GM21360 (cell line): Measurements from ENCODE around the gene DTX3L.

Experiments used
- ATAC-seq: cut with Tn5 transposase; IDR thresholded peaks from one replicate; pipeline ENCODE4 v1.9.1; 2021; ENCODE audit warnings: mild to moderate bottlenecking, moderate library complexity; ENCODE audit not compliant: unreplicated experiment

DTX3L gene

DNA sequence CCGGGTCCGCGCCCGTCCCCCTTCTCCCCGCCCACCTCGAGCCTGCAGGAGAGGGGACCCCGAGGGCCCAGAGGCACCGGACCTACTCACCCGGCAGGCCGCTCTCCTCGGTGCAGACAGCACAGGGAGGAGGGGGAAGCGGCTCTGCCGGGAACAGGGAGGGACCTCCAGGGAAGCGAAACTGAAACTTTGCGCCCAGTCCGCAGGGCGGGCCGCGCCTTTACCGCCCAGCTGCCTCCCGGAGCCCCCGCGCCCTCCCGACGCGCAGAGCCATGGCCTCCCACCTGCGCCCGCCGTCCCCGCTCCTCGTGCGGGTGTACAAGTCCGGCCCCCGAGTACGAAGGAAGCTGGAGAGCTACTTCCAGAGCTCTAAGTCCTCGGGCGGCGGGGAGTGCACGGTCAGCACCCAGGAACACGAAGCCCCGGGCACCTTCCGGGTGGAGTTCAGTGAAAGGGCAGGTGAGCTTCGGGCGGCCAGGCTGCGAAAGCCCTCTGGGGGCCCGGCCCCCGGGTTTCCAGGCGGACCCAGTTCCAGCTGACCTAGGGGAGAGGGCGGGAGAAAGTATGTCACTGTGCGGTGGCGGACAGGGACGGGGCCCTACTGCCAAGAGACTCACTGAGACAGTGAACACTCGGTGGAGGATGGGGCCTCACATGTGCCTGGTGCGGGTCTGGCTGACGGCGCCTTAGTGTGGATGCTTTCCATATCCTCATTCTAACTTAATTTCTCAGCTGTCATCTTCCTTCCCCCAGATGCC is at the start of gene DTX3L, which contains the start of gene PARP9:
Gene DTX3L (plus strand): TSS at position 184 of the 758 bp plus-strand sequence. CDS start 89 bp downstream, at position 273.
Gene PARP9 (minus strand): TSS at position 146 of the 758 bp plus-strand sequence. CDS start 4,680 bp downstream, outside the sequence.
- peak; percentile 65 for ATAC-seq

DNA sequence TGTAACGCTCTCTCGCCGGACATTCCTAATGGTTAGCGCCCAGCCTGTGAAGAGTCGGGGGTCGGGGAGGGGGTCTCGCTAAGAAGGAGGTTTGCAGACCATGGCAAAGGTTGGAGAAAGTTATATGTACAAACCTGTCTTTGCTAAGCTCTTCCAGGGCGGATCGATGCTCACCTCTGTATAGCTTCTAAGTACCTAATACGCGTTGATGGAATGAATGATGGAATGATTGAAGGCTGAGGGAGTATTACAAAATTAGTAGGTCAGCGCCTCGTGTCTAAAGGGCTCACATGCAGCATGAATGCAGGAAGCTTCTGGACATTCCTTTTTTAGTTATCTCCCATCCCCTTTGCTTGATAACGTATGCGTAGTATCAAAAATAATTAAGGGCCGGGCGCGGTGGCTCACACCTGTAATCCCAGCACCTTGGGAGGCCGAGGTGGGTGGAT is 49.1 kb upstream of the DTX3L start:
- no peak for ATAC-seq

DNA sequence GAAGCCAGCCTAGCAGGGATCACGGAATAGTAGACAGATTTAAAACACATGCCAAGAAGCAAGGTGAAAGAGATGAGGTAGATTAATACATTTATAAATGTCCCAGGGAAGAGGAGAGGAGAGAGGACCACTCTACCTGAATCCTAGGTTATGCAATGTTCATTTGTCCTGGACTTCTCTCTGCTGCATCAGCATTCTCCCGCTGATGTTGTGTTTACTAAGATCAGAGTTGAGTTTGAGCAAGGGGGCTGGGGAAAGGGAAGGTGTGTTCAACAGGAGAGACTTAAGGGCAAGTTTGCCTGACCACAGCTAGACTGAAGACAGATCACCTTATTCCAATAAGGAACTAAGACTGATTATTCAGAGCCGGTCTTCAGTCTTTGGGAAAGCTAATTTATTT is 48.3 kb upstream of the DTX3L start:
- ATAC-seq = no peak

DNA sequence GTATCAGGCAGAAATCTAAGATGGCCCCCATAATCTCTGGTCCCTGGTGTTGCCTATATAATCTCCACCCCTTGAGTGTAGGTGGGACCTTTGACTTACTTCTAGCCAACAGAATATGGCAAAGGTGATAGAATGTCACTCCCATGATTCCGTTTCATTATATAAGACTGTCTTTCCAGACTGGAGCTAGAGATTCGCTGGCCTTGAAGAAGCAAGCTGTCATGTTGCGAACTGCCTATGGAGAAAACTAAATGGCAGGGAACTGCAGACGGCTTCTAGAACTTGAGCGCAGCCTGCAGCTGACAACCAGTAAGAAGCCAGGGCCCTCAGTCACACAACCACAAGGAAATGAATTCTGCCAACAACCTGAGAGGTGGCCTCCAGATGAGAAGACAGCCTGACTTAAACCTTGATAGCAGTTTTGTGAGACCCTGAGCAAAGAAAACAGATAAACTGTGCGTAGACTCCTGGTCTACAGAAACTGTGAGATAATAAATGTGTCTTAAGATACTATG is 47.2 kb upstream of the DTX3L start:
- no peak for ATAC-seq

DNA sequence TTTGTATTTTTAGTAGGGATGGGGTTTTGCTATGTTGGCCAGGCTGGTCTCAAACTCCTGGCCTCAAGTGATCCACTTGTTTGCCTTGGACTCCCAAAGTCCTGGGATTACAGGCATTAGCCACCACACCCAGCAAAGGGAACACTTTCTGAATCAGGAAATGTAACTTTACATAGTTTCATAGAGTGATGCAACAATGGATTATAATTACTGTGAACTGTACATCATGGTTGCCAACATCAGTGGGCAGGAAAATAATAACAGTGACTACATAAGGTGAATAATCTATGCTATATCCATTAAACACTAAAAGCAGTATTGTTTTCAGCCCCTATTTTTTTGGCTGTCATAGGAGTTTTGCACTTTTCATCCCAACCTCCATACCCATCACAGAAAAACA is 44.4 kb upstream of the DTX3L start:
- ATAC-seq = no peak

DNA sequence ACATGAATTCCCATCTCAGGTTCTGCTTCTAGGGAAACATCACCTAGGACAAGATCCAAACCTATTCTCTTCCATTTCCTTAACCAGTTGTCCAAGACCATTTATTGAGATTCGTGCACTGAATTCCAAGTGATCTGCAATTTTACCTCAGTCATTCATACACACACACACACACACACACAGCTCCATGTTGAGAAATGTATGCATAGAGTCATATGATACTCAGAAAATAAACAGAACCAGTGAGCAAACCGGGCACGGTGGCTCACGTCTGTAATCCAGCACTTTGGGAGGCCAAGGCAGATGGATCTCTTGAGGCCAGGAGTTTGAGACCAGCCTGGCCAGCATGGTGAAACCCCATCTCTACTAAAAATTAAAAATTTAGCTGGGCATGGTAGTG is 43.3 kb upstream of the DTX3L start:
- ATAC-seq = no peak

DNA sequence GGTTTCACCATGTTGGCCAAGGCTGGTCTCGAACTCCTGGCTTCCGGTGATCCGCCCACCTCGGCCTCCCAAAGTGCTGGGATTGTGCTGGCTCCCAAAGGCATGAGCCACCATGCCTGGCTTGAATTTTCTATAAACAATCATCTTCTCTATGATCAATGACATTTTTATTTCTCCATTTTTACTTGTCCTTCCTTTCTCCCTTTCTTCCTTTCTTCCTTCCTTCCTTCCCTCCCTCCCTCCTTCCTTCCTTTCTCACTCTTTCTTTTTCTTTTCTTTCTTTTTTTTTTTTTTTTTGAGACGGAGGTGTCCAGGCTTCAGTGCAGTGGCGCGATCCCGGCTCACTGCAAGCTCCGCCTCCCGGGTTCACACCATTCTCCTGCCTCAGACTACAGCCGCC is 40.8 kb upstream of the DTX3L start:
- ATAC-seq = no peak

DNA sequence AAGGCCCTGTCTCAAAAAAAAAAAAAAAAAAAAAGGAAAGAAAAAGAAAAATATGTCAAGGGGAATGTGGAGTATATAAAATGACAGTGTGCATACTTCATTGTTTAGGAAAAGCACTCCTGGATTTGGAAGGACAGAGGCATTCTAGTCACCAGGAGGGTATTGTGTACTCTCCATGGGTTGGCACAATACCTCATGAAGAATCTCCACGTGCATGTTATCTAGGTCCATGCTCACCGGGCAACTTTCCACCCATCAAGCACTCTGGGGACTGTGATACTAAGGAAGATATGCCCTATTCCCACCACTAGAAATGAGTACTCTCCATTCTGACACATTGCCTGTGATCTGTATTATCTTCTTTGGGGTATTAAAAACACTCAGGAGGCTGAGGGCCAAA is 34.0 kb upstream of the DTX3L start:
- no peak for ATAC-seq

DNA sequence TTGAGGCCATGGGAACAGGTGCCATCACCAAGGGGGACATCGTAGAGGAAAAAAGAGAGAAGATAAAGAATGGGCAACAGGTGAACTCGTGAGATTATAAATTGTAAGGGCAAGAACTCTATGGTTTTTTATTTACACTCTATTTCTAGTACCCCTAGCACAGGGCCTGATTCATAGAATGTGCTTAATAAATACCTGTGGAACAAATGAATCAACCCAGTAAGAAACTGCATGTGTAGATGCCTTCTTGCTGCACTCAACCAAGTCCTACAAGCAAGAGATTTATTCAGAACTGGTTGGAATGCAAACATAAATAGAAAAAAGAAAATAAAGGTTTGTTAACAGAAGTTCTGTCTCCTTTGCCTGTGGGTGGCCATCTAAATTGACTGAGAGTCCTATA is 30.7 kb upstream of the DTX3L start:
- ATAC-seq = no peak

DNA sequence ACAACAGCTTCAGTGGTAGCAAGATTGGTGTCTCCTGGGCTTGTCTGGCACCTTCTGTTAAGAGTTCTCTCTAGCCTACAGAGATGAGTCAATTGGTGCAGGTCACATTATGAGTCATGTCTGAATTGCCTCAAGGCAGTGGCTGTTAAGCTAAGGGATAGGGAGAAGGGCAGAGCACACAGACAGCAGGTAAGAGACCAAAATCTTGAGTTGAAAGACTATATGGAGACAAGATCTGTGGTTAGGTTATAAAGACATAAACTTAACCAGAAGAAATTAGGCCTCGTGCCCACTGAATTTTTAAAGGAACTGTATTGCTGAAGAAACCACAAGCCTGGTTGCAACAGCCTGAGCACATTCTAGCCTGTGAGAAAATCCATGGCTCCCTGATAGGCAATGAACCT is 30.2 kb upstream of the DTX3L start:
- ATAC-seq = peak; percentile 100

DNA sequence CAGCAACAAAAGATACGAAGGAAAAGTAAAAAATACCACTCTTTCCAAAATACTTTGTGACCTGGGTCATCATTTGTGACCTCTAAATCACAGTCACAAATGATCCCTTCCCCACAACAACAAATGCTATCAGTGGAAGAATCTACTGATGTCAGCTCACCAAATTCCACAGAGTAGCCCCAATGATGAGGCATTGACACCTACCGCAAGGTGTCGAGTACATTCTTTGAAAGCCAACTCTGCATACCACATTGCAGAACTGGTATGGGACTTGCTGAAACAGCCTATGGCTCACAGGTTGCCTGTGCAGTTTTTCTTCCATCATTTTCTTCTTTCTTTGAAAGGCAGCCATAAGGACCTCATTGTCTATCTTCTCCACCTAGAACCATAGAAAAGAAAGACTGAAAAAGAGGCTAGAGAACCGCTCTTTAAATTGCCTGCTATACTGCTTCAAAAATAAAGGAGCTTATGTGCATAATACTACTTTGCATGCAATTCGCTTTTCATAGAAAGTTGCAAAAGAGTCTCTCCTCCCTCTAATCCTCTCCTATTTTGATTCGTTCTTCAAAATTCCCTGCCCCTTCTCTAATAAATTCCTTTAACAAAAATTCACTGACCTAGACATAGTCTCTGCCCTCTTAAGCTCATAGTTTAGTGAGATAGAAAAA is 28.0 kb upstream of the DTX3L start:
- ATAC-seq = no peak

DNA sequence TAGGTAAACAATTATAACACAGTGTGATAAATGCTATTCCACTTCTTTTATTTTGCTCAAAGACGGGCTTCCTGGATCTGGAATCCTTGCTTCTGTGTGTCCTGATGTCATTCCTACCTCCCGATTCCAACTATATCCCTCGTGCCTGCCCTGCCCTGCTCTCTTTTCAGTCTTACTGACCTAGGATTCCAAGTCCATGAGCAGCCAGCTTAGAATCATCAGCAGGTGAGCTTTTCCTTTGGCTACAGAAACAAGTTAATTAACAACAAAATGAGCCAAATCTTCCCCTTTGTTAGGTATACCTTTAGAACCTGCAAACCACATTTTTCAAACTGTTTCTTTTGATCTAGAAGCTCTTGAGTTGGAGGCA is 27.5 kb upstream of the DTX3L start:
- no peak for ATAC-seq

DNA sequence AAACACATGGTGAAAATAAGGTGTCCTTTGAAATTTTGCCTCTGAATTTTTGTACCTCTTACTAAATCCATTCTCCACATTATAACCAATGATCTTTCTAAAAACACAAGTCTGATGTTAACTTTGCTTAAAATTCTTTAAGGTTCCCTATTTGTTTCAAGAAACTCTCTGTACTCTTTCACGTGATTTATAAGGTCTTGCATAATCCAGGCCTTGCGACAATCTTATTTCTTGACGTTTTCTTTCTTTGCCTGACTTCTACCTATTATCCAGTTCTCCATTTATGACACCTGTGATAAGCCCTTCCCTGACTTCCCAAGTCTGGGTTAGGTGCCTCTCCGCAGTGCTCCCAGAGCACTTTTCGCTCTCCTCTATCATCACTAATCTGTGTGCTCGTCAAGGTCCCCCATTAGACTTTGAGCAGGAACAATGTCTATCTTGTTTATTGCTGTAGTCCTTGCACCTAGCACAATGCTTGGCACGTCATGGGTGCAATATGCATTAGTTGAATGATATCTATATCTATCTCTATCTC is 25.1 kb upstream of the DTX3L start:
- ATAC-seq = no peak

DNA sequence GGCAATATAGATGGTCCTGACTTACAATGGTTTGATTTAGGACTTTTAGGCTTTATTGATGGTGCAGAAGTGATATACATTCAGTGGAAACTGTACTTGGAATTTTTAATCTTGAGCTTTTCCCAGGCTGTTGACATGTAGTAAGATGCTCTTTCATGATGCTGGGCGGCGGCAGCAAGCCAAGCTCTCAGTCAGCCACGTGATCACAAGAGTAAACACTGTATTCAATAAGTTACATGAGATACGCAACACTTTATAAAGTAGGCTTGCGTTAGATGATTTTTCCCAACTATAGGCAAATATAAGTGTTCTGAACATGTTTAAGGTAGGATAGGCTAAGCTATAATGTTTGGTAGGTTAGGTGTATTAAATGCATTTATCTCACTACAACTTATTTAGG is 18.0 kb upstream of the DTX3L start:
- ATAC-seq = no peak

DNA sequence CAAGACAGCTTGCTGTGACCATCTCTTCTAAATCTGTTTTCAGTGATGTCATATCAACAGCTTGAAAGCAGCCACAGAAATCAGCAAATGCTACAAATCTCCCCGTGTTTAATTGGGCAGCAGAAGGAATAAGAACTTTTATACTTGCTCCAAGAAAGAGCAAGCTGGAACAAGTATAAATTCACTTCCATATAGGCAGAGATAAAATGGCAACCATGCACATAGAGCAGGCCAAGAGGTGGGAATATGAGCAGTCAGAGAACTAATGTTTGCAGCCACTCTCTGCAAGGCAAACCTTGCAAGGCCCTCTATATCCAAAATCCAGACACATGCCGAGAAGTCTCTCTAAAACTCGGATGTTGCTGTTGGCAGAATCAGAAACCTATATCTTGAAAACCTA is 16.1 kb upstream of the DTX3L start:
- no peak for ATAC-seq

DNA sequence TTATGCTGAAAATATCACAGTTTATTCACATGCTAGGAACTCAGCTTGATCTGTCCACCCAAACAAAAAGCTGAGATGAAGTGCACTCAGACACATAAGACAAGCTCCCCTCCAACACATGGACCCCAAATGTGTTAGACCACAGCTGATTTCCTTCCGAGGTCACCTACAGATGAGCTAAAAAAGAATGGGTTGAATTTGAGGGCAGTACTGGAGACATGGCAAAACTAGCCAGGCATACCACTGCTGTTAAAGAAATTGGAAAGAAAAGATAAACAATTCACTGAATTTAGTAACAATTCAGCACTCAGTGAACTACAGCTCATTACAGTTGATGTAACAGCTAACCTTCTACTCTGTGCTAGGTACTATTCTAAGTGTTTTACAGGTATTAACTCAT is 15.5 kb upstream of the DTX3L start:
- no peak for ATAC-seq

DNA sequence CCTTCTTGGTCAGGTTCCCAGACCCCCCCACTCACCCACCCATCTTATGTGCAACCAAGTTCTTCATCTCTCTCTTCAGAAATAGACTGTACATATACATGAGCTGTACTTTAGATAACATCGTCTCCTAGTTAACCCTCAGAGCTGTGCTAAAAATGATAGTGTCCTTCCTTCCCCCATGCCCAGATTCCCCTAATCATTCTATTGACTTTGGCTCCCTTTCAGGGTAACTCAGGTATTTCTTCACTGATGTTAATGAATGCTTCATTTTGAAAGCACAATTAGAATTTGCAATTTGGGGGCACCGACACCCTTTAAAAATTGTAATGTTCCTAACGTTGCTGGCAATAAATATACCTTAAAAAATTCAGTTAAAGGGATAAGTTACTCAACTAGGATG is 11.0 kb upstream of the DTX3L start:
- no peak for ATAC-seq

DNA sequence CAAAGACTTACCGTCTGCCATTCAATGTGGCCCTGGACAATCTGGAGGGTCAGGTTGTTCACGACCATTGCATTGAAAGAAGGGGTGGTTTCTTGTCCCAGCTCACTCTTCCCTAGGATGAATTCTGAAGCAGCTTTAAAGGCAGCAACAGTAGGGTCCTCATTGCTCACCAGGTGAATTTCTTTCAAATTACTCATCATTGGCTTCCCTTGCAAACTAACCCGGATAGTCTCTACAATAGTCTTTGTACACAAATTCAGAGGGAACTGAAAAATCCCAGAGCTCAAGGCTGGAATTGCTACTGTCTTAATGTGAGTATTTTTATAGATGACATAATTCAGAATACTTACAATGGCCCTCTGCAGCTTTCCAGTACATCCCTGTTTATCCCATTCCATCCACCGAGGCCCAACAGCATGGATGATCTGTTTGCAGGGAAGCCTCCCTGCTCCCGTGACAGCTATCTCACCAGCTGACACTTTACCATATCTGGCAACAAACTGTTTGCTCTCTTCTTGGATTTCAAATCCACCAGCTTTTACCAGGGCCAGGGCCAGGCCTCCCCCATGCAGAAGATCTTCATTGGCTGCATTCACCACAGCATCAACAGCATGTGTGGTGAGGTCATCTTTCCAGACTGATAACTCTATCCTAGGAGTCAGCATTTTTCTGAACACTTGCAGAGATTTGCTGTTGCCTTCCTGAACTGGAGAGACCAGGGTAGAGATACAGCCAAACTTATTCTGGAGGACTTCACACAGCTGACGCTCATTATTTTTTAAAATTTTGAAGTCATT is 8.7 kb upstream of the DTX3L start:
- no peak for ATAC-seq

DNA sequence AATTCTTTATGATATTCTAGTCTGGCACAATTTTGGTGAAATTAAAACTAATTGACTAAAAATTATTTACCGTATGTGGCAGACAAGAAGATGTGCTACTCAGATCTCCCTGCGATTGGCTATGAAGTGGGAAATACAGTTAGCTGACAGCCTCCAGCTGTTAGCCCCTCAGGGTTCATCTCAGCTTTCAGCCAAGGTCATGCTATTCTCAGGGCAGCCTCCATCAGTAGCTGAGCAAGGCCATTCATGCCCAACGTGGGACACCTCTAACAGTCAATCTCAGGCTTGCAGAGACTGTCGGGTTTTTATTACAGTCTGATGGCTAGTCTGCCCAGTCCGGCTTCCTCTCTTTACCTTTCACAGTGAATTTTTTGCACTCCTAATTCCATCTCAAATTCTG is 6.8 kb upstream of the DTX3L start:
- no peak for ATAC-seq

DNA sequence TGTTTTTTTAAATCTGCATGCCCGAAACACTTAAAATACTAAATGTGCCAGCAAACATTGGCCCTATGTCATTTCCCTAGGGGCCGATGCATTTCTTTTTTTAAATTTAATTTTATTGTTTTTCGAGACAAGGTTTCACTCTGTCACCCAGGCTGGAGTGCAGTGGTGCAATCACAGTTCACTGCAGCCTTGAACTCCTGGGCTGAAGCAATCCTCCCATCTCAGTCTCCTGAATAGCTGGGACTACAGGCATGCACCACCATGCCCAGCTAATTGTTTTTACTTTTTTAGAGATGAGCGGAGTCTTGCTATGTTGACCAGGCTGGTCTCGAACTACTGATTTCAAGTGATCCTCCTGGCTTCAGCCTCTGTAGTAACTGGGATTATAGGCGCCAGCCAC is 5.5 kb upstream of the DTX3L start:
- no peak for ATAC-seq

DNA sequence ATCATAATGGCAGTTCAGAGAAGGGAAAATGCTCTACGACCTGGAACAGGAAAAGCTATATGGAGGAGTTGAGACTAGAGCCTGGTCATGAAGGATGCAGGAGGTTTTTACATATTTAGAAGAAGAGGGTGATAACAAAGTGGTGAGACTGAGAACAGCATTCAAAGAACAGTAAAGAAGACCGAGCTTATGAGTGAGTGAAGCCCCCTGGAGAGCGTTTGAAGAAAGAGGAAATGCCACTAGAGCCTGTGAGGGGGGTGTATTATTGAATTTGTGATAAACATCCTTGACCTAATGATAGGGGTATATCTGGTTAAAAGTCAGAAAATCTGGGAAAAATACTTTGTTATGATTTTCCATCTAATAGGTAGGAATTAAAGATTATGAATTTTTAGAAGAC is 4.2 kb upstream of the DTX3L start:
- ATAC-seq = no peak
